Astrocyte (in vitro differentiated cells and primary cell): Measurements from ENCODE around the gene GPR139. TPM values are rescaled to one million over a fixed set of nuclear protein-coding genes. Genes with fewer than 3 reads are reported as not detected.

Experiments
- DNase-seq: peaks from one replicate; pipeline ENCODE4 v3.0.0-alpha.2; 2010; ENCODE audit warnings: low read depth
- FAIRE-seq: peaks from 2 replicates; lab custom pipeline; 2011; peaks lifted over from hg19 to GRCh38; lab: Jason Lieb, UNC
- H2AFZ ChIP-seq: 2 replicates; pipeline ENCODE4 v1.6.0; 2012; ENCODE audit warnings: low read depth, low read length, inconsistent platforms
- H3K27ac ChIP-seq: 2 replicates; pipeline ENCODE4 v1.5.1; 2011; ENCODE audit warnings: low read depth, low read length, inconsistent platforms
- H3K27me3 ChIP-seq: 2 replicates; pipeline ENCODE4 v1.6.0; 2011; ENCODE audit warnings: low read length, inconsistent platforms; ENCODE audit not compliant: insufficient read depth
- H3K36me3 ChIP-seq: 2 replicates; pipeline ENCODE4 v1.5.1; 2011; ENCODE audit warnings: low read length, inconsistent platforms; ENCODE audit not compliant: insufficient read depth
- H3K4me1 ChIP-seq: 2 replicates; pipeline ENCODE4 v1.5.1; 2011; ENCODE audit warnings: low read length, inconsistent platforms; ENCODE audit not compliant: insufficient read depth
- H3K4me2 ChIP-seq: 2 replicates; pipeline ENCODE4 v1.6.0; 2012; ENCODE audit warnings: low read length, inconsistent platforms
- H3K4me3 ChIP-seq: 2 replicates; pipeline ENCODE4 v1.5.1; 2011; ENCODE audit warnings: low read depth, mild to moderate bottlenecking, low read length, inconsistent platforms; ENCODE audit not compliant: insufficient read depth
- H3K79me2 ChIP-seq: 2 replicates; pipeline ENCODE4 v1.6.0; 2012; ENCODE audit warnings: mild to moderate bottlenecking, low read length, inconsistent platforms; ENCODE audit not compliant: insufficient read depth
- H3K9ac ChIP-seq: 2 replicates; pipeline ENCODE4 v1.6.0; 2012; ENCODE audit warnings: mild to moderate bottlenecking, low read length, inconsistent platforms
- H3K9me3 ChIP-seq: 2 replicates; pipeline ENCODE4 v1.5.1; 2012; ENCODE audit warnings: low read depth, mild to moderate bottlenecking, low read length, inconsistent platforms; ENCODE audit not compliant: insufficient read depth
- H4K20me1 ChIP-seq: 2 replicates; pipeline ENCODE4 v1.6.0; 2012; ENCODE audit warnings: low read length, inconsistent platforms; ENCODE audit not compliant: insufficient read depth
- H3K27ac Mint-ChIP-seq: one replicate; pipeline ENCODE4 v1.8.0; 2021; ENCODE audit warnings: mild to moderate bottlenecking, mixed read lengths; ENCODE audit not compliant: unreplicated experiment
- H3K27me3 Mint-ChIP-seq: one replicate; pipeline ENCODE4 v1.8.0; 2021; ENCODE audit warnings: low read depth, mixed read lengths; ENCODE audit not compliant: unreplicated experiment
- H3K36me3 Mint-ChIP-seq: one replicate; pipeline ENCODE4 v1.8.0; 2021; ENCODE audit warnings: low read depth, mixed read lengths; ENCODE audit not compliant: unreplicated experiment
- H3K4me1 Mint-ChIP-seq: one replicate; pipeline ENCODE4 v1.8.0; 2021; ENCODE audit warnings: low read depth, mixed read lengths; ENCODE audit not compliant: unreplicated experiment
- H3K4me3 Mint-ChIP-seq: one replicate; pipeline ENCODE4 v1.8.0; 2021; ENCODE audit warnings: mild to moderate bottlenecking, moderate library complexity, mixed read lengths; ENCODE audit not compliant: unreplicated experiment
- H3K9me3 Mint-ChIP-seq: one replicate; pipeline ENCODE4 v1.8.0; 2021; ENCODE audit warnings: mild to moderate bottlenecking, mixed read lengths; ENCODE audit not compliant: unreplicated experiment
- EZH2 ChIP-seq: IDR thresholded peaks from 2 replicates; pipeline ENCODE4 v1.6.1; 2012; ENCODE audit warnings: mild to moderate bottlenecking, low read length, inconsistent platforms; ENCODE audit not compliant: insufficient read depth
- total RNA-seq: library from RNA; stranded (reverse); gene quantifications from 2 replicates; pipeline ENCODE4 v1.2.1, GENCODE V29; 2021
- TF ChIP-seq, protein P1 (sequence below): IDR thresholded peaks from 2 replicates; pipeline ENCODE4 v1.5.1; 2011; ENCODE audit warnings: low read depth, mild to moderate bottlenecking, inconsistent platforms, low read length, moderate library complexity; ENCODE audit not compliant: insufficient read depth

GPR139 gene
- total RNA-seq, 1 donor from 2014 or later, result not detected

DNA sequence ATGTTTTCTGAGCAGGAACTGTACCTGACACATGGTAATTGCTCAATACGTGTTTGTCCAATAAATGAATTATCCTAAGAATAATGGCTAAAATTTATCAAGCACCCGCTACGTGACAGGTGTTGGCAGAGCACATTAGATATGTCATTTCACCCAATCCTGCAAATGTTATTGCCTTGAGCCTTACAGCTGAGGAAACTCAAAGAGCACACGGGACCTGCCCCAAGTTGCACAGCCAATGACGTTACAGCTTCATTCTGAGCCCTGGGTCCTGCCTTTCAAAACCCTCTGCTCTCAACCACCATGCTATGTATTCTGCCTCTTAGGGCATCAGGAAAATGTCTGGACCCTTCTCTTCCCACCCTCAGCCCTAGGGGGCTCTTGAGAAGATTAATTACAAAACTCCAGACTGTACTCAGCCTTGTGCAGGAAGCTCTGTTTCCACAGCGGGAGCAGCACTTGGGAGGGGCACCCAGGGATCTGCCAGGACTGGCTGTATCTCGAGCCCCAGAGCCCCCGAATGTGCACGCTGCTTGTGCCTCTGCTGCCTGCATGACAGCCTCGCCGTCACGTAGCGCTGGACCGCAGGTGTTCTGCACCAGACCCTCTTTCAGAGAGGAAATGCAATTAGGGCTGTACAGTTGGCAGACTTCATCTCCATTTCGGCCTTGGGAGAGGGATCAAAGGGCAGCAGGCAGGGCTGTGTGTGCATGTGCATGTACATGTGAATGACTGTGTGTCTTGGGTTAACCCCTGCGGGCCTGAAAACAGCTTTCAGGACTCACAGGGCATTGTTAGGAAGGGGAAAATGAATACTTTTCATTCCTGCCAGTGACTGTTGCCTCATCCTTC lies 71.6 kb downstream of the GPR139 start:
- no peaks in the 10 kb centered on the region for H3K36me3 Mint-ChIP-seq

DNA sequence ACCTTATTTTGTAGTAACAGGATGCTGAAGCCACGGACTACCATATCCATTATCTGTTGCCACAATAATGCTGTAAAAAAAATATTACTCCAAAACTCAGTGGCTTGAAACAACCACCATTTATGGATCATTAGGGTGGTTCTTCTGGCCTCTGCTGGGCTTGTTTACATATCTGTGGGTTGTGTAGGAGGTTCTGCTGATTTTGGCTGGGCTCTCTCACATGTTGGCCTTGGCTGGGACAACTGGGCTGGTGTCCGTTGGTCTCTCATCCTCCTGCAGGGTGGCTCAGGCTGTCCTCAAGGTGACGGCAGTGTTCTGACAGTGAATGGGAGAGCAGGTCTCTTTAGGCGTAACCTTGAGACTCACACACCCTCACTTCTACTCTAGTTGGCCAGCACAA lies 76.0 kb downstream of the GPR139 start:
- Mint-ChIP-seq H3K27me3 (peaks cover 14% of the 10 kb centered on the region), H3K27ac (no peak overlapping the region), H3K4me1 (no peaks in the 10 kb centered on the region), H3K9me3 (no peaks in the 10 kb centered on the region), H3K4me3 (no peak overlapping the region), H3K36me3 (no peaks in the 10 kb centered on the region)
- Histone ChIP-seq H3K36me3 (no peaks in the 10 kb centered on the region), H3K9ac (no peak overlapping the region), H3K4me1 (no peaks in the 10 kb centered on the region), H3K4me2 (no peak overlapping the region), H3K4me3 (no peak overlapping the region), H3K27ac (no peak overlapping the region), H4K20me1 (no peaks in the 10 kb centered on the region), H3K9me3 (no peaks in the 10 kb centered on the region), H3K27me3 (no peaks in the 10 kb centered on the region), H2AFZ (no peak overlapping the region), H3K79me2 (no peaks in the 10 kb centered on the region)
- TF ChIP-seq EZH2, result no peak
- FAIRE-seq (no peak), DNase-seq (no peak)

More for the DNA sequence above, 71.6 kb downstream of the GPR139 start:
- Histone ChIP-seq H2AFZ (no peak overlapping the region), H3K4me3 (no peak overlapping the region), H3K27me3 (no peaks in the 10 kb centered on the region), H4K20me1 (no peaks in the 10 kb centered on the region), H3K9me3 (no peaks in the 10 kb centered on the region), H3K4me2 (no peak overlapping the region), H3K9ac (no peak overlapping the region), H3K36me3 (no peaks in the 10 kb centered on the region), H3K27ac (no peak overlapping the region), H3K79me2 (no peaks in the 10 kb centered on the region), H3K4me1 (no peaks in the 10 kb centered on the region)
- Mint-ChIP-seq H3K27ac (no peak overlapping the region), H3K4me1 (no peaks in the 10 kb centered on the region), H3K4me3 (no peak overlapping the region), H3K27me3 (peaks cover 14% of the 10 kb centered on the region), H3K9me3 (no peaks in the 10 kb centered on the region)
- TF ChIP-seq EZH2, result no peak
- TF ChIP-seq, protein P1, sequence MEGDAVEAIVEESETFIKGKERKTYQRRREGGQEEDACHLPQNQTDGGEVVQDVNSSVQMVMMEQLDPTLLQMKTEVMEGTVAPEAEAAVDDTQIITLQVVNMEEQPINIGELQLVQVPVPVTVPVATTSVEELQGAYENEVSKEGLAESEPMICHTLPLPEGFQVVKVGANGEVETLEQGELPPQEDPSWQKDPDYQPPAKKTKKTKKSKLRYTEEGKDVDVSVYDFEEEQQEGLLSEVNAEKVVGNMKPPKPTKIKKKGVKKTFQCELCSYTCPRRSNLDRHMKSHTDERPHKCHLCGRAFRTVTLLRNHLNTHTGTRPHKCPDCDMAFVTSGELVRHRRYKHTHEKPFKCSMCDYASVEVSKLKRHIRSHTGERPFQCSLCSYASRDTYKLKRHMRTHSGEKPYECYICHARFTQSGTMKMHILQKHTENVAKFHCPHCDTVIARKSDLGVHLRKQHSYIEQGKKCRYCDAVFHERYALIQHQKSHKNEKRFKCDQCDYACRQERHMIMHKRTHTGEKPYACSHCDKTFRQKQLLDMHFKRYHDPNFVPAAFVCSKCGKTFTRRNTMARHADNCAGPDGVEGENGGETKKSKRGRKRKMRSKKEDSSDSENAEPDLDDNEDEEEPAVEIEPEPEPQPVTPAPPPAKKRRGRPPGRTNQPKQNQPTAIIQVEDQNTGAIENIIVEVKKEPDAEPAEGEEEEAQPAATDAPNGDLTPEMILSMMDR, result no peak
- FAIRE-seq (no peak), DNase-seq (no peak)

DNA sequence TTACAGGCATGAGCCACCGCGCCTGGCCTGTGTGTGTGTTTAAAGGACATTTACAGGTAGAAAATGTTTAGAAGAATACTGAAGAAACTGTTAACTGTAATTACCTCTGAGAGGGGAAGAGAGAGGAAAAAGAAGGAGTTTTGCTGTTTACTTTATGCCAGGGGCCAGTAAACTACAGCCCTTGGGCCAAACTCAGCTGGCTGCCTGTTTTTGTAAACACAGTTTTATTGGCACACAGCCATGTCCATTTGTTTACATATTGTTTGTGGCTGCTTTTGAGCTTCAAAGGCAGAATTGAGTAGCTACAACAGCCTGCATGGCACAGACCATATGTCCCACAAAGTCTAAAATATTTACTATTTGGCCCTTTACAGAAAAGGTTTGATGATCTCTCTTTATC lies 76.4 kb downstream of the GPR139 start:
- Mint-ChIP-seq H3K27me3 (peaks cover 15% of the 10 kb centered on the region), H3K9me3 (no peaks in the 10 kb centered on the region), H3K27ac (no peak overlapping the region), H3K4me1 (no peaks in the 10 kb centered on the region), H3K36me3 (no peaks in the 10 kb centered on the region), H3K4me3 (no peak overlapping the region)
- Histone ChIP-seq H4K20me1 (no peaks in the 10 kb centered on the region), H3K9ac (no peak overlapping the region), H3K4me2 (no peak overlapping the region), H3K36me3 (no peaks in the 10 kb centered on the region), H3K27ac (no peak overlapping the region), H3K4me1 (no peaks in the 10 kb centered on the region), H3K9me3 (no peaks in the 10 kb centered on the region), H2AFZ (no peak overlapping the region), H3K4me3 (no peak overlapping the region), H3K27me3 (no peaks in the 10 kb centered on the region), H3K79me2 (no peaks in the 10 kb centered on the region)
- no peak for FAIRE-seq
- TF ChIP-seq, protein P1, result no peak
- no peak for TF ChIP-seq EZH2
- DNase-seq, result no peak
